GM15510 (cell line): ENCODE data around the gene TSC22D2.

Experiments
- POLR2A ChIP-seq: IDR thresholded peaks from 3 replicates; pipeline ENCODE4 v1.6.1; 2011; ENCODE audit warnings: borderline replicate concordance; ENCODE audit not compliant: insufficient read length; ENCODE audit errors: extremely low read depth

Gene TSC22D2

GRCh38 chr3:150377601-150378300 is 30.3 kb upstream of the TSC22D2 start:
- no peak for TF ChIP-seq POLR2A

- no peak for TF ChIP-seq POLR2A
Observed at GRCh38 chr3:150378301-150378748, 29.8 kb upstream of the TSC22D2 start.

GRCh38 chr3:150379469-150379868 is 28.6 kb upstream of the TSC22D2 start:
- TF ChIP-seq POLR2A = no peak

DNA sequence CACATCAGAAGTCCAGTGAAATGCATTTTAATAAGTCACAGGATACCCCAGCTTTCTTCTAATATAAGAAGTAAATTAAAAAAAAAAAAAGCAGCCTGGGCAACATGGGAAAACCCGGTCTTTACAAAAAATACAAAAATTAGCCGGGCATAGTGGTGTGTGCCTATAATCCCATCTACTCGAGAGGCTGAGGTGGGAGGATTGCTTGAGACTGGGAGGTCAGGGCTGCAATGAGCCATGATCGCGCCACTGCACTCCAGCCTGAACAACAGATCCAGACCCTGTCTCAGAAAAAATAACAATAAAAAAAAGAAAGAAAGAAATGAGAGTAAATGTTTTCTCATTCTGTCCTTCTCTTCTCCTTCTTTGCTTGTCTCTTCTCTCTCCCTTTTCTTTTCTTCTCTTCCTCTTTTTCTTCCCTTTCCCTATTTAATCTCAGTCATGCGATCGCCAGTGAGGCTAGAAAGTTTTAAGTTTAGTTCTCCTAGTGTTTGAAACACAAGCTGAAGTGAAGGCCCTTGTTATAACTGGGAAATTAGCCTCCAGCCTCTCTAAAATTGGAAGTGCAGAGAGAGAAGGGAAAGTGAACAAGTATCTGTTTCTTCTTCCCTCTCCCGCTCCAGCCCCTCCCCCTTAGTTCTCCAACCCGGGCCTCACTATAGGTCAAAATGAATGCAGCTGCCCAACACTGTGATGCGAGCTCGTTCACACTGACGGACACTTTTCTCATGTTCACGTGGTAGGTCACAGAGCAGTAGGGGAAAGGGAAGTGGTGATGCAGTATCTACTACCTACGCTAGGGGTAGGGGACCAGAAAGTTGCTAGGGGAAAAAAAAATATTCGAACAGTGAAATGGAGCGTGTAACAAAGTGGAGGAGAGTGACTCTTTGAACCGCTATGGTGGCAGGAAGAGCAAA is 23.5 kb upstream of the TSC22D2 start:
- TF ChIP-seq POLR2A = peak; percentile 35

DNA sequence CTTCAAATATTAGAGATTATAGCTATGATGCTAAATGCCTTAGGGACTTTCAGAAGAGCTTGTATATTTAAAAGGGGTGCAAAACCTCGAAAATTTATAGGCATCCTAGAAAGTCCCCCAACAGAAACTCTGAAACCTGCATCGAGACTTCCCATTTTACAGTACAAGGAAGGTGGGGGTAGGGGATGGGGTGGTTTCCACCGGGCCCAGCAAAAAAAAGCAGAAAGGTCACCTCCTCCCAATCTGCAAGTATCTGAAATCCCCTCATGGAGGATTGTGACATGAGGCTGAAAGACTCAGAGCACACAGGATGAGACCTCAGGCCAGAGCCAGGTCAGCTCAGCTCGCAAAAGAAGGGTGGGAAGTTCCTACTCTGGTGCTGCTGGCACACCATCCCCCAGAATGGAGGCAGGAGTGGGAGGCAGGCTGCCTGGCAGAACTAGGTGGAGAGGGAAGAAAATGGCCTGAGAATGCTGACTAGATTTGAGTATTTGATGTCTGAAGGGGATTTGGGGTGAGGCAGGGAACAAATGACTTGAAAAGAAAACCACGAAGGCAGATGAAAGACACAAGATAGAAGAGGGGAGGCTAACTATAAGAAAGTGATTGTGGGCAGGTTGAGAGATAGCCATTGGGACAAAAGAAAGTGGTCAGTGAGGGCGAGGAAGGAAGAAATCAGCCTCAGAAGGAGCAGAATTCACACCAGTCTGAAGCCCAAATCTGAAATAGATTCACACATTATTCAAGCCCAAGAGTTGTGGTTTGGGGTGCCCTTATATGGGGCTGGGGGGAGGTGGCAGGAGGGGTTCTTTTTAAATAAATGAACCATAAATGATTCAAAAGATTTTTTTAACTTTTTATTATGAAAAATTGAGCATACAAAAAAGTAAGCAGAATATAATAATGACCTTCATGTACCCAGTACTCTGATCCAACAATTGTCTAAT is 22.5 kb upstream of the TSC22D2 start:
- peak; percentile 25 for TF ChIP-seq POLR2A

DNA sequence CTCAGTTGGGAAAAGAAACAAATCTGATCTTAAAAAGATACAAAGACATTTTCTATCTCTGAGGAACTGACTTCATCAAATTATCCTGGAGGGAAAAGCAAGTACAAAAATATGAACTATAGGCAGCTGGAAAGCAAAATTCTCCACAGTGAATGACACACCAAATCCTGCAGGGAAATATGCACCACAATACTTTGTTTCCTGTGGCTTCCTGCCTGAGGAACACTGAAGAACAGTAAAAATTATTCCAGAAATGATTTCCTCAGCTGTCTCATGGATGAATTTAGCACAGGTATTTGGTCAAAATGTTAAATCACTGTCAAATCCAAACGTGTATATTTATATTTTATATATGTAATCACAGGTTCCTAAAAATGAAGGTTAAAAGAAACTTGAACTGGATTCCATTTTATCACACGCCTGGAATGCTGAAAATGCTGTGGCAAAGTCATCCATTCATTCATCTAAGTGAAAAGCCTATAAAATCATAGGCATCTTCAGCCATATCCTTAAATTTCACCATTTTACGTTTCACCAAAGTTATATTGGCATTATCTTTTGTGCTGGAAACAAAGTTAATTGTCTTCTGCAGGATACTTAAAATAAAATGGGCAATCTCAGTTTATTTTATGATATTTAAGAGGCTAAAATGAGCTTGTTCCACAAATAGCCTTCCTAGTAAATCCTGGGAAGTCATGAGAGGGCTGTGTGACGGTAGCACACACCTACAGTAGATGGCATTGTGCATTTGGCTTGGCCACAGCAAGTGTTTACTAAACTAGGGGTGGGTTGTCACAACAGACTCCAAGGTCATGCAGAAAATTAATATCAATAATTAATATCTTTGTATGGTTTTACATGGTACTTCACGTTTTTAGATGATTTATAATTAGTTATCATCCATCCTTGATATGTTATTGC is 19.3 kb upstream of the TSC22D2 start:
- no peak for TF ChIP-seq POLR2A

DNA sequence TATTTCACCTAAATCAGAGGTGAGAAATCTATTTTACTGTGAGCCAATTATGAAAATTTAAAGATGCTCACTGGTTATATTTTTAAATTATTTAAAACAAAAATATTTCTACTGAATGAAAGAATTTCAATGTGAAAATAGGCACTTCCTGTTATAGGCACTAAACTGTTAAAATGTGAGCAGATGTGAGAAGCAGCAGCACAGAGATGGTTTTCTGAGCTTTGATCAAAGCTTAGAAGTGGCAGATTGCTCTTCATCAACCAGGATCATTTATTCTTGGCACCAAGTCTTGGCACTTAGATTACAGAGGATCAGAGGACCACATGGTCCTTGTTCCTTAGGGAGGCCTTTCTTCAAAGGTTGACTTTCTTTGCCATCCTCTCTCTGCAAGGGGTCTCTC is 18.0 kb upstream of the TSC22D2 start:
- TF ChIP-seq POLR2A = no peak

DNA sequence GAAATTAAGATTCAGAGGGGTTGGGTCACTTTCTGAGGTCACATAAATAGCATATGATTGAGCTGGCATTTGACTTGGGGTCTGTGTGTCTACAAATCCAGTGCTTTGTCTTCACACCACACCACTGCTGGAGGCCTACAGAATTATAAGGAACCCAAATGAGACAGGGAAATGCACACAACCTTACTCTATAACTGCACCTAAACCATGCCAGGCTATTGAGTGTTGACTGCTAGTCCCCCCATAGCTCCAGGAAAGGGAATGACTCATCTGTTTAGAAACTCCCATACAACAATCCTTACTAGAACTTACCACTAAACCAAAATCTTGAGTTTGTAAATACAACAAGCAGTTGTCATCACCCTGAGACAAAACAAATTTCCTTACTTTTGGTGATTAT is 16.9 kb upstream of the TSC22D2 start:
- TF ChIP-seq POLR2A = no peak

DNA sequence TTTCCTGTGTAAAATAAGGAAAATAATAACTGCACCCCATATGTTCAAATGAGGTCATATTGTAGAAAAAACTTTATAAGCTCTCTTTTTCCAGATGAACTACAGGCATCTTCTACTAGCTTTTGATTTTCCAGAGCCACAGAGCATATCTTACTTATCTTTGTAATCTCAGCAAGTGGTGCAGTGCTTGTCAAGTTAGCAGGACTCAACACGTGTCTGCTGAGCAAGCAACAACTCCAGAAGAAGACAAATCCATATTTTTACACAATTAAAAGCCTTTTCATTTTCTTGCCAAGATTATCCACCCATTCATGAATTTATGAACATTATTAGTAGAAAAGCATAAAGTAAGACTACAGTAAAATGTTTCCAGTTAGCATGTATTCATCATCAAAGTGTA is 14.4 kb upstream of the TSC22D2 start:
- no peak for TF ChIP-seq POLR2A

GRCh38 chr3:150394606-150395005 is 13.5 kb upstream of the TSC22D2 start:
- no peak for TF ChIP-seq POLR2A

DNA sequence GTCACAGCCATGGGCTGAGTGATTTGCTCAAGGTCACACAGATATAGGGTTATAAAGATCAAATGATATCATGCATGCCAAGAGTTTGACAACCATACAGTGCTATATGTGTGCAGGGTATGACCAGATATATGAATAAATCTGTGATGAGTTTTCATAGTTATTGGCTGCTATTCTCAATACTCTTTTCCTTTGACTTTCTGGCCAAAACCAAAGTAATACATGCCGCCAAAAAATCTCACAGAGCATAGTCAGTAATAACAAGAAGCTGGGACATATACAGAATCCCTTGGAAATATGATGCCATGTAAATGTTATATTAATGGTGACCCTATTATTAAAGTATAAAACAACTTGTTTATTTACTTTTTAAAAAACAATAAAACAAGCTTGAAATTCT is 11.6 kb upstream of the TSC22D2 start:
- no peak for TF ChIP-seq POLR2A

DNA sequence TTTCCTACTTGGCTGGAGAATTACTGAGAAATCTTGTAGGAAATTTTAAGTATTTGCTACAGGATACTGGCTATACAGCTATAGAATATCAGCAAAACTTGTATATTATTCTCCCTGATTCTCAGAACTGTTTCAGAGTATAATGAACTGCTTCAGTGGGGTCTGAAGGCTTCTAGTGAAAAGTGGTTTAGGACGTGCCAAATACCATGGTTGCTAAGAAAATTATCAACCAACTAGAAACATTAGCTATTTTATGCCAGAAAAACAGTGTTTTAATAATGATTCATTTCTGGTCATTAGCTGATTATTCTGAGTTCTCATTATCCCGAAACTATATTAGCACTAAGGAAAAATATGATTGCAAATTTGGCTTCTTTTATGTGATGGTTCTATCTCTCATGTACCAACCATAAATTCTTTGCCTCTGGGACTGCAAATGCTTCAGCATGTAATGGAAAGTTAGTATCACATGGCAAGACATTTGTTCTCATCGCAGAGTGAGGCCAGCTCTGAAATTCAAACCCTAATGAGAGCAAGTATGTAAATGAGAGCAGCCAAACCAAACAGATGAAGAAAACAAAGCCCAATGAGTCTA is 11.0 kb upstream of the TSC22D2 start:
- TF ChIP-seq POLR2A = no peak

GRCh38 chr3:150399060-150399459 is 9.0 kb upstream of the TSC22D2 start:
- TF ChIP-seq POLR2A = no peak
